ENCODE data around the gene LRP1B. TPM values are rescaled to one million over a fixed set of nuclear protein-coding genes. Genes with fewer than 3 reads are reported as not detected.
A peak's percentile ranks its signal among the peaks of the same experiment; 100 is the strongest.
"Not testable (repeated sequence)": the region's sequence is repeated elsewhere in the genome, so short reads cannot be mapped to it uniquely, and the experiment has no call there.

The LRP1B gene
- polyA plus RNA-seq, 5 donors: 0.54 to 1.8 (median 0.81) TPM

DNA sequence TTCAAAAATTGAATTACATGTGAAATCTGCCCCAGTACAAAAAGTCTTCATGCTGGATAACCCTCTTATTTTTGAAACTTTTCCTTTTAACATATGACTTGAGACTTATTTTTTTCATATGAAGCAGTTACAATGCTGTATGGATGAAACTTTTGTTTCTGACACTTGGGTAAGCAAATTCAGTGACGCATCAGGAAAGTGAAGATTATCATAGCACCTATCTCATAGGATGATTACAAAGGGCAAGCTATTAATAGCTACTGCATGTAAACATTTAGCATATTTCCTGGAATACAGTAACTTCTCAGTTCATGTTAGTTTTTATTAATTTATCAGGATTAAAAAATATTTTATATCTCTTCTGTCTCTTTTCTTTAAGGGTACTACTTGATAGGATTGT, 1109.2 kb downstream of the LRP1B start:
- no peak for DNase-seq

DNA sequence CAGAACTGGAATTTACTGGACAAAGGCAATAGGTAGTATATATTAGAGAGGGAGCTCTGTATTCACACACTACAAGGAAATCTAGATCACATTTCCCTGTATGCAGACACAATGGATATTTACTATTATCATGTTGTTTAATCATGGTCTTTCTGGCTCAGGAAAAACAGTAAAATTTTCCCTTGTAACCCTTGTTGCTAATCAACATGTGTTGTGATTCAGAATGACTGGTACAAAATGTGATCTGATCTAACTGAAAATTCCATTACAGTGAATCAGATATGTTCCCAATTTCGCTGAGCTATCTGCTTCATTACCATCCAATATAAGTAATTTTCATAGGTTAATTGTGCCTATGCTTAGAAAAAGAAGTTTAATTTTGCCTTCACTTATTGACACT, 1109.7 kb downstream of the LRP1B start:
- DNase-seq: no peak

DNA sequence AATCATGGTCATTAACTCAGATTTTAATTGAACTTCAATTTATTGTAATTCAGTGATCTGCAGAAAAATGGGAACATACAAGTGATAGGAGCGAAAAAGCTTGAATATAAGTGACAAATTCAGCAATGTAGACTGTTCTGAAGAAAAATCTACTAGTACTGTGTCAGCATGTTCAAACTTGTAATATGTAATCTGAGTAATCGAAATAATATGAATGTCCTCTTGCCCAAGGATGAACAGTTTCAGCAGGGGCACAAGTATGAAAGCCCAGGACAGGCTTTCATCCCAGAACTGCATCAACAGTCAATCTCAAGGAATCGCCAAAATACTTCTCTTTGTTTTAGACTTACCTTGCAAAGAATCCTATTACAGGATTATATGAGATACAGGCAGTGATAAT, 1110.5 kb downstream of the LRP1B start:
- DNase-seq: no peak

DNA sequence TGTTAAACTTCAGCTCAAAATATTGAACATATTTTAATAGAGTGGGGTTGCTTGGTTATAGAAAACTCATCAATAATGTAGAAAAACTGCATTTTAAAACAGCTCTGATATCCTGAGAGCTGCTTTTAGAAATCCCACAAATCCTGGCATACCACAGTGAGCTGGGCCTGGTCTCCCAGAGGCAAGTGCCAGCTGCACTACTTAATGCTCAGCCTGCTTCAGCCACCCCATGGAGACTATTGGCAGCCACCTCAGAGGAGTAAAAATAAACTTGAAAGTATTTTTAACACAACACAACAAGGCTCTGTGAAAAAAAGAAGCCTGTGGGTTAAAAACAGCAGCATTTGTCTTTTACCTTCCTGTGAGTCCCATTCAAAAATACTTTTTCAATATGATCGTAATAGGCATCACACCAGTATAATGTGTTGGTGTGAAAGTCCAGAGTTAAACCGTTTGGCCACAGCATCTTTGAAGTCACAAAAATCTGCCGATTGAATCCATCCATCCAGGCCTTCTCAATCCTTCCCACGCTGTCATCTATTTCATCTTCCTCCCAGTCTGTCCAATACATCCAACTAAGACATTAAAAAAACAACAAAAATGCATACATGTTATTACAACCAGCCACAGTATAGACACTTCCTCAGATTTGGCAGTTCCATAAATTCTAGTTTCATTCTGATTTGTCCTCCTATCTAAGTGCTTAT, 1115.3 kb downstream of the LRP1B start:
- DNase-seq: peak; percentile 24 to 28

DNA sequence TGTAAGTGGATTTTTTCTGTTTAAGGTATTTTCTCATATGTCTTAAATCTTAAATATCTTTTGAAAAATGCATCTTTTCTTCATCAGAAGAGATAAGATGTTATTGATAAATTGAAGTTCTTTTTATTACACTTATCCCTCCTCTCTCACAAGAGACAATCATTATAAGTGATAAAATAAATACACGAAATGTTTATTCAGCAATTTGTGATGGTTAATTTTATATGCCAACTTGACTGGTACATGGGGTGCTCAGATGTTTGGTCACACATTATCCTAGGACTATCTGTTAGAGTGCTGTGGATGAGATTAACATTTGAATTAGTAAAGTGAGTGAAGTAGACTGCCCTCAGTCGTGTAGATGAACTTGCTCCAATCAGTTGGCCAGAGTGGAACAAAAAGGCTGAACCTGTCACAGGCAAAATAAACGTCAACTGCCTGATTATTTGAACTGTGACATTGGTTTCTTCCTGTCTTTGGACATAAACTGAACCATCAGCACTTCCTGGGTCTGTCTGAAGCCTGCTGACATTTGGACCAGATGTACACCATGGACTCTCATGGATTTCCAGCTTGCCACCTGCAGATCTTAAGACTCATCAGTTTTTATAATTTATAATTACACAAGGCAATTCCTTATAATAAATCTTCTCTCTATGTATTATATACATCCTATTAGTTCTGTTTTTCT, 1126.7 kb downstream of the LRP1B start:
- DNase-seq: no peak

DNA sequence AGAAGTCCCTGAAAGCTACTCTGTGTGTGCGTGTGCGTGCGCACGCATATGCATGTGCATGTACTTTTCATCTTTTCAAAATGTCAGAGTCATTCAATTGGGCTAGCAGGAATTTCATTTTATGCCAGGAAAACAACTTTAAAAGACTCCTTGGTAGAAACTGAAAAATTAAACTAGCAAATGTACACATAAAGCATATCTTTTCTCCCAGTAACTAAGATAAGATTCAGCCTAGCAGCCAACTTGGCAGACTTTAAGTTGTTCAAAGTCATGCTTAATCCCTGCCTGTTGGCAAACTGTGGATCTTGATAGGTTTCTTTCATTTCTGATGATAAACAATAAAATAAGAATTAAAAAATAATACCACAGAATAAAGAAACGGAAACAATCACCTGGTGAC, 1129.1 kb downstream of the LRP1B start:
- DNase-seq: no peak

DNA sequence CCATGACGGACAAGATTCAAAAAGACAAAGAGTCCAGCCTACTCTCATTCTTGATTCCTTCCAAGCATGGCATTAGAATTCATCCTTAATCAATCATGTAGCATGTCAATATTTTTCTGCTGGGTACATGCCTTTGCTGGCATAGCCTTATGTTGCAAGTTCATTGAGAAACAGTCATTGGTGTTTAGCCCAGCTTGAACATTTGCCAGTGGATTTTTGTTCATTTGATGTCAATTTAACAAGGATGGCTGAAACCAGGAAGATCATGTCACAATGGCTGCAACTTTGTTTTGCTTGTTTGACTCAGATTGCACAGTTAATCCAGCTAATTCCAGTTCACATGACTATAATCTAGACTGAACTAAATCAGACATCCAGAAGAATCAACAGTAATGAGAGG, 1132.2 kb downstream of the LRP1B start:
- DNase-seq: no peak

DNA sequence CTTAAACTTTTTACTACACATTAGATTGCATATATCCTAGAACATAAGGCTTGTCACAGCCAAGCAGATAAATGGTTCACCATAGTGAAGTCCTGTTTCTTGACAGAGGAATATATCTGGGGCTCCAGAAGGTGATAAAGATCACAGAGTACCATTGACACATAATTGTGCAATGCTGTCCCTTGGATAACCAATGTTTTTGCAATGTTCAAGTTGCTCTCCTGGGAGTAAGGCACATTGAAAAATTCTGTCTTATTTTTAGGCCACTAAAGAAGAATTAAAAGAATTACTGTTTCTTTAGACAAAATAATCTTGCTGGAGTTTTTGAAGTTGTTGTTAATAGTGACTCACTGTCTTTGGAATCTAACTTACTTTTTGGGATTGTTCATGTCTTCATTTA, 1132.8 kb downstream of the LRP1B start:
- DNase-seq: no peak

DNA sequence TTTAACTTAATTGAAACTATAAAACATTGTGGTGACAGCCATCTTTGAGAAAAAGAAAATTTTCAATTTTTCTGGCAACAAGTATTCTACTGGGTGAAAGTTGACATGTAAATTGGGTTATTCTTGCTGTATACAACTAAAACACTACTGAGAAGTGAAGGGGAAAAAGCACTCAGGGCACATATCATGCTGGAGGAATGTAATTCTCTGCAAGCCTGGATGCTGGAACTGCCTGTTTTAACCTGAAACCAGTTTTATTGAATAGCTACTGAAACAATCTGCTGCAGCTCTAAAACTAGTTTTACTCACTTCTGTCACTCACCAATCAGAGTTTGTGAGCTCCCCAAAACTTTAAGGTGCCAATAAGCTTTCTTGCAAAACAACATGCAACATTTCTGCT, 1136.0 kb downstream of the LRP1B start:
- no peak for DNase-seq

DNA sequence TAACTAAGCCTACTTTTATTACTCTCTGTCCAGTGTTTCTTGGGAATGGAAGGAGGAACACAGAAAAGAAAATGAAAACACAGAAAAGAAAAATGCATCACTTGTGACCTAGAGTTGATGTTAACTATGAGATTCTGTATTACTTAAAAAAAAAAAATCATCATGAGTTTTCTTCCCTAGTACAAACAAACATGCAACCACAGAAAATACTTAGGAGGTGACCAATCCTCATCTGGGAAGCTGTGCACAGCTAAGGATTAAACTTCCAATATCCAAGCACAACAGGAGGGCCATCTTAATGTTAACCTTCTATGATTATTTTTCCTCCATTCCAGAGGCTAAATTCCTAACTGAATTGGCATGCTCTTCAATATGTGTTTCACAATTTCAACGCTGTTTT, 1140.4 kb downstream of the LRP1B start:
- no peak for DNase-seq

DNA sequence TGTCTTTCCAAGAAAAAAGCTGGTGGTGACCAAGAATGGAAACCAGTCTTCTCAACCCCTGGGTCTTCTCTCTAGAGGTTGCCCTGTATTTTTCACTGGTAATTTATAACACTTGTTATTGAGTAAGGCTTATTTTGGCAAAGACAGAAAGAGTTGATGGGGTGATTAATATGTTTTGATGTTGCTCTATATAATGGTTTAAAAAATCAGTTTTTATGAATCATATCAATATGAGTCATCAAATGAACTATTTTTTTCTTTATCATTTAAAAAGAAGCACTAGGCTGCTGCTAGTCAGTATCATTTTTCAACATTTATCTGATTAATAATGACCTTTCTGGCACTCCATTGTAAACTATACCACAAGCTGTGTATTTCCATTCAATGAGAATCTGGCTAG, 1142.2 kb downstream of the LRP1B start:
- DNase-seq: no peak

DNA sequence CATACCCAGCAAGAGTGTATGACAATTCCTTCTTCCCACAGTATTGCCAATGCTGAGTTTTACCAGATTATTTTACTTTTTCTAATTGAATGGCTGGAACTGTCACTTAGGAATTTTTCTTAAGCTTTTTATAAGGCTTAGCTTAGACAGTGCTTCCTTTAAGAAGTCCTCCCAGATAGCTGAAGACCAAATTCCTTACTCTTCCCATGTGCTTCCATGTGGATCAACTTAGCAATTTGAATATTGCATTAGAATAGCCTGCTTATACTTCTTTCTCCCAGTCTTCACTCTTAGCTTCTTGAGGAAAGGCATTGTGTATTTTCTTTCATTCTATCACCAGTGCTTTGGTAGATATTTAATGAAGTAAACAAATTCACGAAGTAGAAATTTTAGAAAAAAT, 1144.4 kb downstream of the LRP1B start:
- DNase-seq: no peak

DNA sequence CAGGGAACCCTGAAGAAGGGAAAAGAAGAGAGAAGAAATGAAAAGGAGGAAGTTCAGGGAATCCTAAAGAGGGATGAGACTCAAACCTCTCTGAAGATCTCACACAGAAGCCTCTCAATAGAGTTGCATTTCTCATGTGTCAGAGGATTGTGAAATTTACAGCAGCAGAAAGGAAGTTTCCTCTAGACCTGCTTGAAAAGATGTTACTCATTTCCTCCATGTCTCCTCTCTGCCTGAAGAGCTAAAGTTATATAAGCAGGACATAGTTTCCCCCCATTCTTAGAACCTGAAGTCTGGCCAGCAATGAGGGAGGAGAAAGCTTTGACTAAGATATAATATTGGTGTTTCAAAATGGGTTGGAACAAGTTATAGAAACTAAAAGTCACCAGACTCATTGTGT, 1155.6 kb downstream of the LRP1B start:
- no peak for DNase-seq

DNA sequence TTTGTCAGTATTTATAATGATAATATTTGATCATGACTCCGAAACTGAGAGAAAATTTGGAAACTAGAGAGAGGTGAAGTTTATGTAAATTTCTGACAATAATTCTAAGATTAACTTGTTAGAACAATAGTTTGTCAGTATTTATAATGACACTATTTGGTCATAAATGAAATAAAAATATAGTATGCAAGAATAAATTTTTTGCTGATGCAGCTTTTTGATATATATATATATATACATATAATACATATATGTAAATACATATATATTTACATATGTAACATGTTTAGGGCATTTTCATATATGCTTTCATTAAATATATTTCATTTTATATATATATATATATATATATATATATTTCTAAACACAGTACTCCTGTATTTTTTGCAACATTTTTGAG, 1158.1 kb downstream of the LRP1B start:
- no peak for DNase-seq

DNA sequence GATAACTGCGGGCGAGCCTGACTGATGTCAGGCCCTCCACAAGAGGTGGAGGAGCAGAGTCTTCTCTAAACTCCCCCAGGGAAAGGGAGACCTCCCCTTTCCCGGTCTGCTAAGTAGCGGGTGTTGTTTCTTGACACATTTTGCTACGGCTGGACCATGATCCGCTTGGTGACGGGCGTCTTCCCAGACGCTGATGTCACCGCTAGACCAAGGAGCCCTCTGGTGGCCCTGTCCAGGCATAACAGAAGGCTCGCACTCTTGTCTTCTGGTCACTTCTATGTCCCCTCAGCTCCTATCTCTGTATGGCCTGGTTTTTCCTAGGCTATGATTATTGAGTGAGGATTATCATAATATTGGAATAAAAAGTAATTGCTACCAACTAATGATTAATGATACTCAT, 1166.5 kb downstream of the LRP1B start:
- not testable (repeated sequence) for DNase-seq

DNA sequence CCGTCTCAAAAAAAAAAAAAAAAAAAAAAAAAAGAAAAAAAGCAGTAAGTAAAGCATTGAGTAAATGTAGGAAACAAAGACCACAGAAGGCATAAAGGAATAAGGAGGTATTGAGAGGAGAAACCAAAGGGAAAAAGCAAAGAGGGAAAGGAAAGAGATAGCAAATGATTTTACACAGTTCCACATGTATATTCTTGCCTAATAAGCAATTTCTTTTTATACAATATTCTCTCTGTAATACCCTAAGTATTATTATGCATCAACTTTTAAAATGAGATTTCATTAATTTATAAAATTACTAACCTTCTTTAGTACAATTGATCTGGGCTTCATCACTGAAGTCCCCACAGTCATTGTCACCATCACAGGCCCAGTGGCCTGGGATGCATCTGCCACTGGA, 1180.9 kb downstream of the LRP1B start:
- no peak for DNase-seq

DNA sequence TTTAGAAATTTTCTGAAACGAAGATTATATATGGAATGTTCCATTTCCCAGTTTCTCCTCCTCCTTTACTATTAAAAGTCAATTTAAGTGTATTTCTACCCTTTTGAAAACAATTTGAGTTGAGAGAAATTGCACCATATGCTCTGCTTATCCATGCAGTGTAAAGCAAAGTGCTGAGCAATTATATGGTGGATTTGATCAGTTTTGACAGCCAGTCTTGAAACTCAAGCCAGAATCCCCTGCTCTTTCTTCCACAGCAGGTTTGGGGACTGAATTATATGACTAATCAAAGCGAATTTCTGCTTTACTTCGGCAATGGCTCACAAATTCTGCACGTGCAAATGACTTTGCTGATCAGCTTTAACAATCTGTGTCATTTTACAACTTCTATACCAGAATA, 1183.6 kb downstream of the LRP1B start:
- no peak for DNase-seq

DNA sequence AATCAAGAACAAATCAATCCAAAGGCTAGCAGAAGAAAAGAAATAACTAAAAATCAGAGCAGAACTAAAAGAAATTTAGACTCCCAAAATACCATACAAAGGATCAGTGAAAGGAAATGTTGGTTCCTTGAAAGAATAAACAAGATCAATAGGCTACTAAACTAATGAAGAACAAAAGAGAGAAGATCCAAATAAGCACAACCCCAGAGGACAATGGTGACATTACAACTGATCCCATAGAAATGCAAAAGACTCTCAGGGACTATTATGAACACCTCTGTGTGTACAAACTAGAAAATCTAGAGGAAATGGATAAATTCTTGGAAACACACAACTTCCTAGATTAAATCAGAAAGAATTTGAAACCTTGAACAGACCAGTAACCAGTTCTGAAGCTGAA, 1186.9 kb downstream of the LRP1B start:
- no peak for DNase-seq

DNA sequence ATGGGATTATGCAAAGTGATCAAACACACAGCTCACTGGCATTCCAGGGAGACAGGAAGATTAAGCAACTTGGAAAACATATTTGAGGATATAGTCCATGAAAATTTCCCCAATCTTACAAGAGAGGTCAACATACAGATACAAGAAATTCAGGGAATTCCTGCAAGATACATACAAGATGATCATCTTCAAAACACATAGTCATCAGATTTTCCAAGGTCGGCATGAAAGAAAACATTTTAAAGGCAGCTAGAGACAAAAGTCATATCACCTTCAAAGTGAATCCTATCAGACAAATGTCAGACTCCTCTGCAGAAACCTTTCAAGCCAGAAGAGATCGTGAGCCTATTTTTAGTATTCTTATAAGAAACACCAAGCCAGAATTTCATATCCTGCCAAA, 1188.5 kb downstream of the LRP1B start:
- DNase-seq: no peak

DNA sequence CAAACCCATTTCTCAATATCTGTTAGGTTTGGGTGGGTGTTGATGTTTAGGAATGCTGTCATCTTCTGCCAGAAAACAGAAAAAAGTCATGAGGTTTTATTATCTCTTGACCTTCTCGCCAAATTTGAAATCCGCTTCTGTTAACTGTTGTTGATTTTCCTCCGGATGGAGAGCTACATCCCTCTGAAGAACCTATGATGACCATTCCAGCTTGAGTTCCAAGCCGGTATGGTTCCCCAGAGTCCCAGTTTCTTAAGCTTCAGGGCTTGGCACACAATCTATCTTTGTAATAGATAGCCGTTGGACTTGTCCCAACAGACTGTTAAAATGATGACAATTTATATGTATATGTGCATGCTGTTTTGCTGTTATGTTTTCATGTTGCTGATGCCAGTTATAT, 1201.0 kb downstream of the LRP1B start:
- DNase-seq: peak; percentile 49 to 54

DNA sequence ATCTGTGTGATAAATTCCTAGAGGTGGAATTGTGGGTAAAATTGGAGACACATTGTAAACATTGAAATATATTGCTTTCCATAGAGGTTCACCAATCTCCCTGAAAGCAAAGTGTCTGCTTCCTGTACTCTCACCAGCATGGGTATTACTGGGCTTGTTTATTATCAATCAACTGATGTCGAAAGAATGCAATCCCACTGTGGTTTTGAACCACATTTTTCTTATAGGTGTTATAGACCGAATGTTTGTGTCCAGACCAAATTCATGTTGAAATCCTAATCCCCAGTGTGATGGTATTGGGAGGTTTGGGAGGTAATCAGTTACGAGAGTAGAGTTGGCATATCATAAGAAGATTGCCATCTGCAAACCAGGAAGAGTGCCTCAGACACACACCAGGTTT, 1212.4 kb downstream of the LRP1B start:
- DNase-seq: no peak

DNA sequence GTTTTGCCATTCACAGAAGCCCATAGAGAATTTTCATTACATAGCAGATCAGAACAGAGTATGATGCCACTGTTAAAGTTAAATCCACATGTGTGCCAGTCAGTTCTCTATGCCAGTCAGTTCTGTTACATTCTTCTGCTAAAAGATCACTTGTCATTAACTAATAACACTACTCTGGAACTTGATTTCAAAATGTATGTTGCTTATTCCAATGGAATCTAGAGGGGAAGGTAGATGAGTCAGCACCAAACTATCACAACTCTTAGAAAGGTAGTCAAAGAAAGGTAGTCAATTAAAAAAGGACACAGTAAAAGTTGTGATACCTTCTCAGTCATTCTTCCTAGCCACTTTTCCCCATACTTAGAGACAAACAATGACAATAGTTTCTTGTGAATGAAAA, 1214.4 kb downstream of the LRP1B start:
- no peak for DNase-seq

DNA sequence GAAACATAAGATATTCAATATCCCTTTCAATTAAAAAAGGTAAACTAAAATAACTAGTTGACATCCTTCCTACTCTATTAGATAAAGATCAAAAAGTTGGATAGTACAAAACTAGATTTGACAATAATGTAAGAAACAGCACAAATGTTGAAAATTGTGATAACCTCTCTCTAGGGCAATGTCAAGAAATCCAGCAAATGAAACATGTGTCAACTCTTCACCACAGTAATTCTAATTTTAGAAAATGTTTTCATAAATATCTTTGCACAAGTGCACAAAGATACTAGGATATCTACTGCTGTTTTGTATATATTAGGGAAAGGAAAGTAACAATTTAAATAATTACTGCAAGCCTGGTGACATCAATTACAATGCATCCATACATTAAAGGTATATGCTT, 1220.1 kb downstream of the LRP1B start:
- no peak for DNase-seq

All from right lung (tissue), 5 donors.